Measurements from ENCODE around the gene VCX2.
"Not testable (repeated sequence)": the region's sequence is repeated elsewhere in the genome, so short reads cannot be mapped to it uniquely, and the experiment has no call there.

Gene VCX2

DNA sequence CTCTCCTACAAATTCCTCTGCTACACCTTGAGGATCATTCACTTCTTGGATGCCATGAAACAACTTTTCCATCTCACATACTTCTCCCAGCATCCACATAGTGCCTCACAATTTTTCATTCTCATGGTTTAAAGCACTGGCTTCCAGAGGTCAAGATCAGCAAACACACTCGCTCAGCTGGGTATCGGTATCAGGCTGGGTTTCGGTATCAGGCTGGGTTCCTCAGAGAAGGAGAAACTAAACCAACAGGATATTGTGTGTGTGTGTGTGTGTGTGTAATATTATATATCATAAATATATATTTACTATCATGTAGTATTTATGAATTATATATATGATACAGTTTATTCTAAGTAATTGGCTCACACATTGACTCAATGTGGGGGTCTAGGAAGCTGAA, at the start of gene VCX2:
TSS of gene VCX2 (minus strand) at position 99 of the 400 bp plus-strand sequence. CDS start 624 bp downstream, outside the sequence.
- not testable (repeated sequence) for DNase-seq

DNA sequence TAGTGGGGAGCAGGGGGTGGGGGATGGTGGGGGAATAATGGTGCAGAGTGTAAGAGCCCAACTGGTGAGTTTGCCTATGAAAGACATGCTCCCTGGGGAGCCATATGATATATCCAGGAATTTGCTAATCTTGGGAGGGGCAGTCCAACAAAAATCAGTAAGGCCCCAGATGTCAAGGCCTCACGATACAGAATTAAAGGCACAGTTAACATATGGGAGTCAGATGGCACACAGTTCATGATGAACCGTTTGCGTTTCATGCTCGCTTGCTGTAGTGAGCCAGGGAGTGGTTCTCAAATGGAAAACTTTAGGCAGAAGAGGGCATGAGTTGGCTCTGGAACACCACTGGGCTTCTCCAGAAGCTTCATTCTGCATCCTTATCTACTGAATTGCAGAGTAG, 33.9 kb upstream of the VCX2 start:
- DNase-seq, result no peak

DNA sequence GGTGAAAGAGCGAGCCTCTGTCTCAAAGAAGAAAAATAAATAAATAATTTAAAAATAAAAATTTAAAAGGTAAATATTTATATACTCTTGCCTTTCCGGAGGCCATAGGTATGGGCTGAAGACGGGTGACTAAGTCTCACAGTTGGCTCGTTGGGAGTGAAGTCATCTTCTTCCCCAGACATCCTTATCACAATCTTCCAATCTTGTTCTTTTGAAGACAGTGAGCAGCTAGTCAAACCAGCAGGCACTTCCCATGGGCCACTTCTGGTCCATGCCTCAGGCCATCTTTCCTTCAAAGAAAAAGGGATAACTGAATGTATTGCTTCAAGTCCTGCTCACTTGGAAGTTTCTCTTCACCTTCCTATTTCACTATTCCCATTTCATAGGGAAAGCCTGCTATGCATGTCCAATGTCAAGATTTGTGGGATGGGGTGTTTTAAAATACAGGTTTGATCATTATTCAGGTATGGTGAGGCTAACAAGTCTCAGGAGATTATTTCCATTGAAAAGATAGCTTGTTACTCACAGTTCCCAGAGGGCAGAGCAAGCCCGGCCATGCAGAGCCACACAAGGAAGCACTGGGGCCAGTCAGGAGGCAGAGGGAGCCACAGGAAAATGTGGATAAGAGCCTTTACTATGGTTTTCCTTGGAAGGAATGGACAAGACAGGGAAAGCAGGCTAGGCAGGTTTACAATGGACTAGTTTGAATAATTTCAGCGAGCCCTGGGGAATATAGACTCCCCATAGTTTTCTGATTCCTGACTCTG, 33.3 kb upstream of the VCX2 start:
- DNase-seq, result peak in 1 of 2 experiments; percentile 16

DNA sequence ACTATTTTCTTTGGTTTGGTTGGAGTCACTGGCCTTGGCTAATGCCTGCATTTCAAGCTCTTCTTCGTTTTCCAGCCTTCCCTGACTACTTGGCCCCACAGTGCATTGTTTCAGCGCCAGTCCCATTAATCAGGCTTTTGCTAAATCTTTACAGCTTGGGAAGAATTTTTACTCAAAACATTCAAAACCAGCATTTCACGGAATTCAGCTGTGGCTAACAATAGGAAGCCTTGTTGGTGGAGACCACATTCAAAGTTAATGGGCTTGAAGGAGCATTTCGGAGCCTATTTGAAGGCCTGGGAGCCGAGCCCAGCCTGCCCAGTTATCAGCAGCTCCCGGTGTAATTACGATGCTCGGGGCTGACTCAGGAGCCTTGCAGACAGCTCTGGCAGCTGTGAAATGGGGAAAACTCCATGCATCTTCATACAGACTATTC, 30.8 kb upstream of the VCX2 start:
- DNase-seq, result peak in 1 of 2 experiments; percentile 6

GRCh38 chrX:8196776-8197175, 25.7 kb upstream of the VCX2 start:
- no peak for DNase-seq

- no peak for DNase-seq
Measured at GRCh38 chrX:8194216-8194615, 23.1 kb upstream of the VCX2 start.

DNA sequence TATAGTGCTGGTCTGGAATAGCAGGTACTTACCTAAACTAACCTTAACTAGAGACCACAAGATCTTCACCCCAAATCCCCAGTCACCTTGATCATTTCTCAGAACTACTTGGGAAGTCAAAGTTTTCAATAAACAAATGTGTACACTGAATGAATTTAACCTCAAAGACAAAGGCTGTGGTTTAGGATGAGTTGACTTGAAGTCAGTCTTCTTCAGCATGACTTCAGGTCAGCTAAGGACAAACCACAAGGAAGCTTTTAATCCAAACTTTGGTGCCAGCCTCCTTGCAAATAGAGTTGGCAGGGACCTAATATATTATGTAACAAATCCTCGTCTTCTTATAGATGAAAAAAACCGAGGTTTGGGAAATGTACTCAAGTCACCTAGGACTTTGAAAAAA, 21.2 kb upstream of the VCX2 start:
- no peak for DNase-seq

- peak in 1 of 2 experiments; percentile 1 for DNase-seq
Measured at GRCh38 chrX:8191022-8191421, 20.0 kb upstream of the VCX2 start.

DNA sequence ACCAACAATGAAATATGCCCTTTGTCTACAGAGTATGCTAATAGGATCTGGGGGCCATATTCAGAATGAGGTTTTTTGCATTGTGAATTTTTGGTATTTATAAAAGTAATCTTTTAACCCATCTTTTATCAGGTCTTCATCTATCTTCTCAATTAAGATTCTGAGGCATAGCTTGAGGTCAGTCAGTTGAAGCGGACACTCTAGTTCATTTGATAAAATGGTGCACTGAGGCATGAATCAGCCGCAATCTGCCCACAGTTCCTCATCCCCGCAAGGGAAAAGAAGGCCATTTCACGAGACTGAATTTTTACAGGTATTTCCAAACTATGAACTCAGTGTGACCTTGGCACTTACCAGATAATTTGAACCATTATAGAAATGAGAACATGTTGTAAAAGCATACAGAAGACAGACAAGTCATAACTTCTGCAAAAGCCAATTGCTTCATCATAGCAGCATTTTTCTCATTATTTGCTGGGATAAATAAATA, 19.3 kb upstream of the VCX2 start:
- no peak for DNase-seq

- DNase-seq, result peak; percentile 54 to 55
Measured at GRCh38 chrX:8189096-8189830, 18.2 kb upstream of the VCX2 start.

GRCh38 chrX:8183346-8183745, 12.3 kb upstream of the VCX2 start:
- DNase-seq, result no peak

- DNase-seq, result peak in 1 of 2 experiments; percentile 24
Measured at GRCh38 chrX:8179656-8180055, 8.6 kb upstream of the VCX2 start.

DNA sequence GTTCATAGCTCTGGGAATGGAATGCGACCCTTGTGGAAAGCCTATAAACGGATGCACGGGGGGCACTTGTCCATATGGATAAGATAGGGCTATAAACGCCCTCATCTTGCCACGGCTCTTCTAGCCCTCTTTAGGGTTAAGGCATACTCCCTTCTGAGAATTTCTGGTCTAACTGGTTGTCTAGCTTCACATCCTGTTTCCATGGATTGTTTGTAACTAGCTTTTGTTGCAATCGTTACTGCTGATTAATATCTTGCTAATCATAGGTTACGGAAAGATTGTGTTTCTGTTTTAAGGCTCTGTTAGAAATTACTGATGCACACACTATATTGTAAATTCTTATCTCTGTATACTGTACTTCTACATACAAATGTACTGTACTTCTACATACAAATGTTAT, 17.1 kb downstream of the VCX2 start:
- not testable (repeated sequence) for DNase-seq

DNA sequence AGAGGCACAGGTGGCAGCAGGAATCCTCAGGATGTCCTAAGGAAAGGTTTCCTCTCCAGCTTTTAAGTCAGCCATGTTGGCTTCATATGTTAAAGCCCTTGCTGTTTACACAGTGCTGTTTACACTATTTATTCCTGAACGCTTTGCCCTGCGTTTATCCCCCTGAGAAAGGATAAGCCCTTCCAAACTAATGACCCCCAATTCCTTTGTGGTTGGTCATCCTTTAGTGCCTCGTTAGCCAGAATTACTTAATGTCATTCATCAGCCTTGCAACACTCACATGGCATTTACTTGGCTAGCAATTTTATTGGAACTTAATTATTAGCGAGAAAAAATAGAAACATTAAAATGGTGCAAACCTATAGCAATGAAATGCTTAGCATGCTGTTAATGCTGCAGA, 23.8 kb downstream of the VCX2 start:
- no peak for DNase-seq

DNA sequence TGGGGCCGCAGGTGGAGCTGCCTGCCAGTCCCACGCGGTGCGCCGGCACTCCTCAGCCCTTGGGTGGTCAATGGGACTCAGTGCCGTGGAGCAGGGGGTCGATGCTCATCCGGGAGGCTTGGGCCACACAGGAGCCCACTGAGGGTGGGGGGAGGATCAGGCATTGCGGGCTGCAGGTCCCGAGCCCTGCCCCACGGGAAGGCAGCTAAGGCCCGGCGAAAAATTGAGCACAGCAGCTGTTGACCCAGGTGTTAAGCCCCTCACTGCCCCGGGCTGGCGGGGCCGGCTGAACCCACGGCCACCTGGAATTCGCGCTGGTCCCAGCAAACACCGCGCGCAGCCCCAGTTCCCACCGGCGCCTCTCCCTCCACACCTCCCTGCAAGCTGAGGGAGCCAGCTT, 26.1 kb downstream of the VCX2 start:
- no peak for DNase-seq

DNA sequence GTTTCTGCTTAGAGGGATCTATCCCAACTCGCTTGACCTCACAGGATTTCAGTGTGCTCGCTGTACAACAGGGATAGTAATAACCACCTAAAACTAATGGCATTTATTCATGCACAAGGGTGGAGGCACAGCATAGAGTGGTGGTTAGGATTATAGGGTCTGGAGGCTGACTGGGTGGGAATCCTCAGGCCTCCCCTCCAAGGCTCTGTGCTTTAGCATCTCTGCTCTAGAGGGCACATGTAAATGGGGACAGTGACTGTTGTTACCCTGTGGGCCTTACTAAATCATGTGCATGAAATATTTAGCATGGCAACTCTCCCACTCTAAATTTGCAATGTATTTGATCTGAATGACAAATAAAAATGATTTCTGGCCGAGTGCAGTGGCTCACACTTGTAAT, 29.2 kb downstream of the VCX2 start:
- no peak for DNase-seq

GRCh38 chrX:8140986-8141744, 29.9 kb downstream of the VCX2 start:
- DNase-seq, result no peak

DNA sequence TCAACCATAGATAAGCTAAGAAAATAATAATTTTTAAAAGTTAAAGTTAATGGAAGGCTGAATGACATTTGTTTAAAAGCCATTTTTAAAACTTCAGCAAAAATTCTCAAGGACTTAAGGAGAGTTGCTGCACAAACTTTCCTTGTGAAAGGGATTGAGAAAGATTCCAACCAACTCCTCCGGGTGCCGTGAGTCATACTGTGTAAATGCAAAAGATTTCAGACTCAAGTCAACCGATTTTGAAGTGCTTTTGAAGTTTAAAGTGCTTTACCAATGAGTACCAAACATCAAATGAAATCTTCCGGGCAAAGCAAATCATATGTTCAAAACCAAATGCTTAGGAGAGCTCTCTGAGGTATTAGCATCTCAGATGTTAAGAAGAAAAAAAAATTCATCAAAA, 31.4 kb downstream of the VCX2 start:
- no peak for DNase-seq

DNA sequence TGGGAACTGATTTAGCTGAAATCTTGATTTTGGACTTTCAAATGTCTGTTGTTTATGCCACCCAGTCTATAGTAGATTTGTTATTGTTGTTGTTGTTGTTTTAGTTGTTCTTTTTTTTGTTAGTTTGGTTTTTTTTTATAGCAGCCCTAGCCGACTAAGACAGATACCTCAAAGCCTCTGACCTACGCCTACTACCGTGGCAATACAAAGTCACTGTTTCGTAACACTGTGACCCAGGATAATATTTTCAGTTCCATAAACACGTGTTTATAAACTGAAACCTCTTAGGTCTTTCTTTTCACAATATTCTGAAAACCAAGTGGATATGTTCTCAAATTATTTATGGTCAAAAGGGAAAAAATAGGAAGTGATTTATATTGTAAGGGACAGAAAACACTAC, 32.8 kb downstream of the VCX2 start:
- no peak for DNase-seq

- no peak for DNase-seq
Measured at GRCh38 chrX:8126648-8127047, 44.4 kb downstream of the VCX2 start.

DNA sequence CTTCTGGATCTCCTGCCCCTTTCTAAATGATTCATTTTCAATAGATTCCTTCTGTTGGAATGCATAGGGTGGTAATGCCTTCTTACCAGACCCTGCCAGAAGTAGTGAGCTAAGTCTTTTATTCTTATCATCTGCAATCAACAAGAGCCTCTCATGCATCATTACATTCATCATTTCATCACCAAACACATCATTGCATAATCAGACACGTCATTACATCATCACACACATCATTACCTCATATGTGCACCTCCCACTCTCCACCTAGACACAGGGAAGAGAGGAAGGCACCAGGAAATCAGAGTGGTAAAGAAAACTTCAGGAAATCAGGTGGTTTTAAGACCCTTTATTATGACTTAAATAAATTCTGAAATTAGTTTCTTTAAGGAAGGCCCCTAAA, 45.0 kb downstream of the VCX2 start:
- no peak for DNase-seq

DNA sequence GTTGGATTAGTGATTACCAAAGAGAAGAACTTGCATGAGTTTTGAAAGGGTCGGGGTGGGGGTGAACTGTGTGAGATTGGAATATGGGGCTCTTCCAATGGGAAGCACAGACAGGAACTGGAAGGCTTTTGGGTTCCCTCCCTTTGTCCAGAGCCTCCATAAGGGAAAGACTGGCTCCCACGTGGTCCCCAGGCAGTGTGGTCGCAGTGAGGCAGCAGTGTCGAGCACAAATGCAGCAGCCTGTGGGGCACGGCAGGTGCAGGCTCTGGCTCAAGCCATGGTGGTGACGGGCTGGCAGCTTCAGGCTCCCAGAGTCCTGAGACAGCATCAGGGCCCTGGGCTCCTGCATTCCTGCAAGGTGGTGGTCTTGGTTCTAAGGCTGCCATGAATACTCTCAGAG, 45.5 kb downstream of the VCX2 start:
- DNase-seq, result no peak

DNA sequence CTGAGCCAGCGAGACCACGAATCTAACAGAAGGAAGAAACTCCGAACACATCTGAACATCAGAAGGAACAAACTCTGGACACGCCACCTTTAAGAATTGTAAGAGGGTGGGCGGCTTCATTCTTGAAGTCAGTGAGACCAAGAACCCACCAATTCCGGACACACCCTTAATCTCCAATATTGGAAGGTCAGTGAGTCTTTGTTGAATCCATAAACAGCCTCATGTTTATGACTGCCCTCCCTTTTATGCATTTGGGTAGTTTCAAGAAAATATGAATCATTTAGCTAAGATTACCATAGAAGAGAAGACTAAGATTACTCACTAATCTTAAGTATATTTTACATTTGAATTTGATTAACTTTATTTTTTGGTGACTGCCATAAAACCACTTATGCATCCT, 48.5 kb downstream of the VCX2 start:
- DNase-seq, result no peak
